Astrocyte (in vitro differentiated cells and primary cell): Measurements from ENCODE around the gene NRIP3.

Experiments
- EZH2 ChIP-seq: IDR thresholded peaks from 2 replicates; pipeline ENCODE4 v1.6.1; 2012; ENCODE audit warnings: mild to moderate bottlenecking, low read length, inconsistent platforms; ENCODE audit not compliant: insufficient read depth
- TF ChIP-seq, protein P1 (sequence below): IDR thresholded peaks from 2 replicates; pipeline ENCODE4 v1.5.1; 2011; ENCODE audit warnings: low read depth, mild to moderate bottlenecking, inconsistent platforms, low read length, moderate library complexity; ENCODE audit not compliant: insufficient read depth

DNA sequence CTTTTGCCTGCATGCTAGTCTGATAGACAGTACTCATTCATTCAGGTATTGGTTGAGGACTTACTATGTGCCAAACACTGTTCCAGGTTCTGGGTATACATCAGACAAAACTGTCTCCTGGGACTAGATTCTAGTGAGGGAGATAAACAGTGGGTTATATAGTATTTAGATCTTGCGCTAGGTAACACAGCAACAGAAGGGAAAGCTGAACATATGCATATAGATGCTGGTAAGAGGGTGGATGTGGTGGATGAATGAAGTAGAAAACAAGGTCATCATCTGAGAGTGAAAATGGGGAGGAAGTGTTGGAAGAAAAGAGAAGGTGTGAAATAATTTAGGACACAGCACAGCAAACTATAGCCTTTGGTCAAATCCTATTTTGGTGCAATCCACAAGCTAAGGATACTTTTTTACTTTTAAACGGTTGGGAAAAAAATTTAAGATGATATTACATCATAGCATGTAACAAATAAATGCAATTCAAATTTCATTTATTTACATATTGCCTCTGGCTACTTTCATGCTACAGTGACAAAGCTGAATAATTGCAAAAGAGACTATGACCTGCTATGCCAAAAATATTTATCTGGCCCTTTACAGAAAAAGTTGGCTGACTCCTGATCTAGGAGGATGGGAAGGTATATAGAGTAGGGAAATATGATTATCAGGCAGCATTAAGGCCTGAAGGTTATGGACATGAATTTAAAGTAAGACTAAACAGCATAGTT is 32.4 kb downstream of the NRIP3 start:
- TF ChIP-seq EZH2: no peak
- TF ChIP-seq, protein P1, sequence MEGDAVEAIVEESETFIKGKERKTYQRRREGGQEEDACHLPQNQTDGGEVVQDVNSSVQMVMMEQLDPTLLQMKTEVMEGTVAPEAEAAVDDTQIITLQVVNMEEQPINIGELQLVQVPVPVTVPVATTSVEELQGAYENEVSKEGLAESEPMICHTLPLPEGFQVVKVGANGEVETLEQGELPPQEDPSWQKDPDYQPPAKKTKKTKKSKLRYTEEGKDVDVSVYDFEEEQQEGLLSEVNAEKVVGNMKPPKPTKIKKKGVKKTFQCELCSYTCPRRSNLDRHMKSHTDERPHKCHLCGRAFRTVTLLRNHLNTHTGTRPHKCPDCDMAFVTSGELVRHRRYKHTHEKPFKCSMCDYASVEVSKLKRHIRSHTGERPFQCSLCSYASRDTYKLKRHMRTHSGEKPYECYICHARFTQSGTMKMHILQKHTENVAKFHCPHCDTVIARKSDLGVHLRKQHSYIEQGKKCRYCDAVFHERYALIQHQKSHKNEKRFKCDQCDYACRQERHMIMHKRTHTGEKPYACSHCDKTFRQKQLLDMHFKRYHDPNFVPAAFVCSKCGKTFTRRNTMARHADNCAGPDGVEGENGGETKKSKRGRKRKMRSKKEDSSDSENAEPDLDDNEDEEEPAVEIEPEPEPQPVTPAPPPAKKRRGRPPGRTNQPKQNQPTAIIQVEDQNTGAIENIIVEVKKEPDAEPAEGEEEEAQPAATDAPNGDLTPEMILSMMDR: no peak
